Measurements from ENCODE around the gene PIP4K2C. TPM values are rescaled to one million over a fixed set of nuclear protein-coding genes. Genes with fewer than 3 reads are reported as not detected.
"Not testable (repeated sequence)": the region's sequence is repeated elsewhere in the genome, so short reads cannot be mapped to it uniquely, and the experiment has no call there.

PIP4K2C gene
- total RNA-seq, 1 donor from 2014 or later: 35.8 TPM

DNA sequence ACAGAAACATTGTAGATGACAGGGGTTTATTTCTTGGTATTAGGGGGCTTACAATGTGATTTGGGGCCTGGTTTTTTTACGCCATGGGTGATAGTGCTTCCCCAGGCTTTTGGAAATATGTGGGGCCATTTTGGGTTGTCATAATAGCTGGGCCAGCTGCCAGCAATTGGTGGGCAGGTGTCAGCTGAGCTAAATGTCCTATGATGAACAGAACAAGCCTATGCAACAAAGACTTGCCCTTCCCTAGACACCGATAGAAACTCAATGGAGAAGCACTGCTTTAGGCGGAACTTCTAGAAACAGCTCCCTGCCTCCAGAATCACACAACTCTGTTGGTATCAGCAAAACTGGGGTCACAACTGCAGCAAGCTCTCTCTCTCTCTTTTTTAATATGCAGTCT lies 47.1 kb downstream of the PIP4K2C start:
- no peak for ATAC-seq

DNA sequence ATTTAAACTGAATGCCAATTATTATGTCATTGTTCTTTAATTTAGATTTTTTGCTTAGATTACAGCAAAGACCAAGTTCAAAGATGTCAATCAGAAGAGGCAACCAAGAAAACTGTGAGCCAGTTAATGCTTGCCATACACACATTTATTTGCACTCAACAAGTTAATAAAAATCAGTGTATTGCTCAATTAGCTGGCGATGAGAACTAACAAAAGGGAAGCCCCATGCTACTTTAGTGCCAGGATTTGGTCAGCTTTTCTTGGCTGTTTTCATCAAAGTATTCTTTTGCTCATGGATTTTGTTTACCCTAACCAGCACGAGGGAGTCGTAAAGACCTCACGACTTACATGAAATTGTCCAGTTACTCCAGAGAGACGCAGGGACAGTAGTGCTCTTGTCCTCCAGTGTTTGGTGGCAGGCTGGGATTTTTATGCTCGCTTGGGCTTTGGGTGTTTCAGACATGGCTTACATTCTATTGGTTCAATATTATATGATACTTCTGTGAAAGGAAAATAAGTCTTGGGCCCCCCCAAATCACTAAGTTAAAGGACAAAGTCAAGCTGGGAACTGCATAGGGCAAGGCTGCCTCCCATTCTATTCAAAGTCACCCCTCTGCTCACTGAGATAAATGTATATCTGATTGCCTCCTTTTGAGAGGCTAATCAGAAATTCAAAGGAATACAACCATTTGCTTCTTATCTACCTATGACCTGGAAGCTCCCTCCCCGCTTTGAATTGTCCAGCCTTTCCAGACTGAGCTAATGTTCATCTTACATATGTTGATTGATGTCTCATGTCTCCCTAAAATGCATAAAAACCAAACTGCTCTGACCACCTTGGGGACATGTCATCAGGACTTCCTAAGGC lies 49.4 kb downstream of the PIP4K2C start:
- ATAC-seq: no peak

- ATAC-seq: no peak
Observed at GRCh38 chr12:57641699-57642442, 50.9 kb downstream of the PIP4K2C start.

DNA sequence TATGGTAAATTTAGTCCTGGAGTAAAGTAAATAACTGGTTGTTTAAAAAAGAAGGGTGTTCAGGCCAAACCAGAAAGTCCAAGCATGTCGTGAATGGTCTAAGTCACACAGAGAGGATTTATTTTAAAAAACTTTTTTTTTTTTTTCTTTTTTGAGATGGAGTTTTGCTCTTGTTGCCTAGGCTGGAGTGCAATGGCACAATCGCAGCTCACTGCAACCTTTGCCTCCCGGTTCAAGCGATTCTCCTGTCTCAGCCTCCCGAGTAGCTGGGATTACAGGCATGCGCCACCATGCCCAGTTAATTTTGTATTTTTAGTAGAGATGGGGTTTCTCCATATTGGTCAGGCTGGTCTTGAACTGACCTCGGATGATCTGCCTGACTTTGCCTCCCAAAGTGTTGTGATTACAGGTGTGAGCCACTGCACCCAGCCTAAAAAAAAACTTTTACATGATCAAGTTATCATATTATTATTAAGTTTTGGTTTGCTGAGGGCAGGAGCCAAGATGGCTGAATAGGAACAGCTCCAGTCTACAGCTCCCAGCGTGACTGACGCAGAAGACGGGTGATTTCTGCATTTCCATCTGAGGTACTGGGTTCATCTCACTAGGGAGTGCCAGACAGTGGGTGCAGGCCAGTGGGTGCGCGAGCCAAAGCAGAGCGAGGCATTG lies 55.1 kb downstream of the PIP4K2C start:
- ATAC-seq: not testable (repeated sequence)

DNA sequence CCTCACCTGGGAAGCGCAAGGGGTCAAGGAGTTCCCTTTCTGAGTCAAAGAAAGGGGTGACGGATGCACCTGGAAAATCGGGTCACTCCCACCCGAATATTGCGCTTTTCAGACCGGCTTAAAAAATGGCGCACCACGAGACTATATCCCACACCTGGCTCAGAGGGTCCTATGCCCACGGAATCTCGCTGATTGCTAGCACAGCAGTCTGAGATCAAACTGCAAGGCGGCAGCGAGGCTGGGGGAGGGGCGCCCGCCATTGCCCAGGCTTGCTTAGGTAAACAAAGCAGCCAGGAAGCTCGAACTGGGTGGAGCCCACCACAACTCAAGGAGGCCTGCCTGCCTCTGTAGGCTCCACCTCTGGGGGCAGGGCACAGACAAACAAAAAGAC lies 55.7 kb downstream of the PIP4K2C start:
- not testable (repeated sequence) for ATAC-seq

Other genes with a start within 250 kb of the PIP4K2C start
- gene R3HDM2, start 160.1 kb upstream of the PIP4K2C start, total RNA-seq: 30.2 TPM
- not detected for gene INHBC, start 156.4 kb upstream of the PIP4K2C start, total RNA-seq
- gene INHBE, start 135.9 kb upstream of the PIP4K2C start, total RNA-seq: not detected
- 0.72 TPM for gene GLI1, start 131.4 kb upstream of the PIP4K2C start, total RNA-seq
- 2.0 TPM for gene ARHGAP9, start 111.3 kb upstream of the PIP4K2C start, total RNA-seq
- 130 TPM for gene MARS1, start 103.1 kb upstream of the PIP4K2C start, total RNA-seq
- gene DDIT3, start 70.7 kb upstream of the PIP4K2C start, total RNA-seq: 34.8 TPM
- 50.5 TPM for gene MBD6, start 68.4 kb upstream of the PIP4K2C start, total RNA-seq
- gene DCTN2, start 44.0 kb upstream of the PIP4K2C start, total RNA-seq: 105 TPM
- gene KIF5A, start 41.1 kb upstream of the PIP4K2C start, total RNA-seq: 0.16 TPM
- 4.1 TPM for gene DTX3, start 13.6 kb downstream of the PIP4K2C start, total RNA-seq
- gene ARHGEF25, start 20.2 kb downstream of the PIP4K2C start, total RNA-seq: 1.5 TPM
- 0.04 TPM for gene B4GALNT1, start 42.0 kb downstream of the PIP4K2C start, total RNA-seq
- gene OS9, start 102.9 kb downstream of the PIP4K2C start, total RNA-seq: 156 TPM
- gene AGAP2, start 147.6 kb downstream of the PIP4K2C start, total RNA-seq: 0.64 TPM
- 22.6 TPM for gene TSPAN31, start 153.8 kb downstream of the PIP4K2C start, total RNA-seq
- gene CDK4, start 161.1 kb downstream of the PIP4K2C start, total RNA-seq: 62.3 TPM
- gene MARCHF9, start 163.9 kb downstream of the PIP4K2C start, total RNA-seq: 5.9 TPM
- gene CYP27B1, start 175.9 kb downstream of the PIP4K2C start, total RNA-seq: 1.6 TPM
- 20.2 TPM for gene METTL1, start 180.9 kb downstream of the PIP4K2C start, total RNA-seq
- 3.4 TPM for gene EEF1AKMT3, start 181.4 kb downstream of the PIP4K2C start, total RNA-seq
- 22.6 TPM for gene TSFM, start 191.6 kb downstream of the PIP4K2C start, total RNA-seq
- gene AVIL, start 227.5 kb downstream of the PIP4K2C start, total RNA-seq: 1.7 TPM